NCI-H2029 (cell line): ENCODE measurements around the gene USP17L19.
"Not testable (repeated sequence)": the region's sequence is repeated elsewhere in the genome, so short reads cannot be mapped to it uniquely, and the experiment has no call there.

Source experiments
- DNase-seq: peaks from one replicate; lab custom pipeline; 2025; lab: John Stamatoyannopoulos, UW

The USP17L19 gene

DNA sequence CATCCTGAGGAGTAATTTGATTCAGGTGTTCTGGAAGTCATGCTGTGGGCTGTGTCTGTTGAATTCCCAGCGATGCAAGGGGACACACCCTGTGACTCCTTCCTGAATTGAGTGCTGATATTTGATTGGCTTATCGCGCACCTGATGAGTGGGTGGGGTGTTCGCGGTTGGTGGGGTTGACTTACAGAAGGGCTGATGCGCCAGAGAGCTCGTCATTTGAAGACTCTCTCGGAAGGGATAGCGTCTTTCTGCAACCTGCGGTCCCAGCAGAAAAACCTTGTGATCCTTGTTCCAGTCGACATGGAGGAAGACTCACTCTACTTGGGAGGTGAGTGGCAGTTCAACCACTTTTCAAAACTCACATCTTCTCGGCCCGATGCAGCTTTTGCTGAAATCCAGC lies at the start of gene USP17L19:
Gene USP17L19 (plus strand): TSS at position 301 of the 400 bp plus-strand sequence. CDS start 0 bp downstream, at position 301.
- DNase-seq, result not testable (repeated sequence)

DNA sequence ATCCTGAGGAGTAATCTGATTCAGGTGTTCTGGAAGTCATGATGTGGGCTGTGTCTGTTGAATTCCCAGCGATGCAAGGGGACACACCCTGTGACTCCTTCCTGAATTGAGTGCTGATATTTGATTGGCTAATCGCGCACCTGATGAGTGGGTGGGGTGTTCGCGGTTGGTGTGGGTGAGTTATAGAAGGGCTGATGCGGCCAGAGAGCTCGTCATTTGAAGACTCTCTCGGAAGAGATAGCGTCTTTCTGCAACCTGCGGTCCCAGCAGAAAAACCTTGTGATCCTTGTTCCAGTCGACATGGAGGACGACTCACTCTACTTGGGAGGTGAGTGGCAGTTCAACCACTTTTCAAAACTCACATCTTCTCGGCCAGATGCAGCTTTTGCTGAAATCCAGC lies 42.8 kb upstream of the USP17L19 start, which contains the start of gene USP17L10:
Gene USP17L10 (plus strand): TSS at position 301 of the 400 bp plus-strand sequence. CDS start 0 bp downstream, at position 301.
- not testable (repeated sequence) for DNase-seq

GRCh38 chr4:9214701-9215100 lies 38.5 kb upstream of the USP17L19 start:
- DNase-seq, result not testable (repeated sequence)

- not testable (repeated sequence) for DNase-seq
These were observed 38.1 kb upstream of the USP17L19 start, which contains the start of gene USP17L11 for GRCh38 chr4:9215105-9215504. USP17L11 (plus strand) TSS chr4:9215405; CDS start chr4:9215405, 0 bp downstream.

DNA sequence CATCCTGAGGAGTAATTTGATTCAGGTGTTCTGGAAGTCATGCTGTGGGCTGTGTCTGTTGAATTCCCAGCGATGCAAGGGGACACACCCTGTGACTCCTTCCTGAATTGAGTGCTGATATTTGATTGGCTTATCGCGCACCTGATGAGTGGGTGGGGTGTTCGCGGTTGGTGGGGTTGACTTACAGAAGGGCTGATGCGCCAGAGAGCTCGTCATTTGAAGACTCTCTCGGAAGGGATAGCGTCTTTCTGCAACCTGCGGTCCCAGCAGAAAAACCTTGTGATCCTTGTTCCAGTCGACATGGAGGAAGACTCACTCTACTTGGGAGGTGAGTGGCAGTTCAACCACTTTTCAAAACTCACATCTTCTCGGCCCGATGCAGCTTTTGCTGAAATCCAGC lies 33.3 kb upstream of the USP17L19 start, which contains the start of gene USP17L12:
Gene USP17L12 (plus strand): TSS at position 301 of the 400 bp plus-strand sequence. CDS start 0 bp downstream, at position 301.
- DNase-seq, result not testable (repeated sequence)

DNA sequence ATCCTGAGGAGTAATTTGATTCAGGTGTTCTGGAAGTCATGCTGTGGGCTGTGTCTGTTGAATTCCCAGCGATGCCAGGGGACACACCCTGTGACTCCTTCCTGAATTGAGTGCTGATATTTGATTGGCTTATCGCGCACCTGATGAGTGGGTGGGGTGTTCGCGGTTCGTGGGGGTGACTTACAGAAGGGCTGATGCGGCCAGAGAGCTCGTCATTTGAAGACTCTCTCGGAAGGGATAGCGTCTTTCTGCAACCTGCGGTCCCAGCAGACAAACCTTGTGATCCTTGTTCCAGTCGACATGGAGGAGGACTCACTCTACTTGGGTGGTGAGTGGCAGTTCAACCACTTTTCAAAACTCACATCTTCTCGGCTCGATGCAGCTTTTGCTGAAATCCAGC lies 28.6 kb upstream of the USP17L19 start, which contains the start of gene USP17L13:
Gene USP17L13 (plus strand): TSS at position 301 of the 400 bp plus-strand sequence. CDS start 0 bp downstream, at position 301.
- DNase-seq, result not testable (repeated sequence)

DNA sequence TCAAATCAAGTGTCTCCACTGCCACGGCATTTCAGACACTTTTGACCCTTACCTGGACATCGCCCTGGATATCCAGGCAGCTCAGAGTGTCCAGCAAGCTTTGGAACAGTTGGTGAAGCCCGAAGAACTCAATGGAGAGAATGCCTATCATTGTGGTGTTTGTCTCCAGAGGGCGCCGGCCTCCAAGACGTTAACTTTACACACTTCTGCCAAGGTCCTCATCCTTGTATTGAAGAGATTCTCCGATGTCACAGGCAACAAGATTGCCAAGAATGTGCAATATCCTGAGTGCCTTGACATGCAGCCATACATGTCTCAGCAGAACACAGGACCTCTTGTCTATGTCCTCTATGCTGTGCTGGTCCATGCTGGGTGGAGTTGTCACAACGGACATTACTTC lies 22.9 kb upstream of the USP17L19 start:
- not testable (repeated sequence) for DNase-seq

DNA sequence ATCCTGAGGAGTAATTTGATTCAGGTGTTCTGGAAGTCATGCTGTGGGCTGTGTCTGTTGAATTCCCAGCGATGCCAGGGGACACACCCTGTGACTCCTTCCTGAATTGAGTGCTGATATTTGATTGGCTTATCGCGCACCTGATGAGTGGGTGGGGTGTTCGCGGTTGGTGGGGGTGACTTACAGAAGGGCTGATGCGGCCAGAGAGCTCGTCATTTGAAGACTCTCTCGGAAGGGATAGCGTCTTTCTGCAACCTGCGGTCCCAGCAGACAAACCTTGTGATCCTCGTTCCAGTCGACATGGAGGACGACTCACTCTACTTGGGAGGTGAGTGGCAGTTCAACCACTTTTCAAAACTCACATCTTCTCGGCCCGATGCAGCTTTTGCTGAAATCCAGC lies 19.1 kb upstream of the USP17L19 start, which contains the start of gene USP17L15:
Gene USP17L15 (plus strand): TSS at position 301 of the 400 bp plus-strand sequence. CDS start 0 bp downstream, at position 301.
- not testable (repeated sequence) for DNase-seq

DNA sequence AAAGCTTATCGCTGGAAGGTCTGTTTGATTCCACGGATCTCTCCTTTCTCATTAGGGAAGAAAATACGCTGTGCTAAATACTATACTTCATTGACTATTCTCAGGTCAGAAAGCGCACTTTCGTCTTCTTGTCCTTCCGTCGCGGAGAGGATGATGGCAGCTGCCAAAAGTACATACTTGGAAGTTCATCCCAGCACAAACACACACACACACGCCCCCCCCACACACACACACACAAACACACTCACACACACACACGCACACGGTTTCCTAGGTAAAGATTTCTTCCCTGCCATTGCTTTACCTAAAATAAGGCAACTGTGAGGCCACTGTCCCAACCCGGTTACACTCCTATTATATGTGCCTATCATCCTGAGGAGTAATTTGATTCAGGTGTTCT lies 14.7 kb upstream of the USP17L19 start:
- DNase-seq, result not testable (repeated sequence)

GRCh38 chr4:9243579-9243978 lies 9.6 kb upstream of the USP17L19 start, which contains the start of gene USP17L17:
USP17L17 (plus strand) TSS chr4:9243879; CDS start chr4:9243879, 0 bp downstream.
- not testable (repeated sequence) for DNase-seq

DNA sequence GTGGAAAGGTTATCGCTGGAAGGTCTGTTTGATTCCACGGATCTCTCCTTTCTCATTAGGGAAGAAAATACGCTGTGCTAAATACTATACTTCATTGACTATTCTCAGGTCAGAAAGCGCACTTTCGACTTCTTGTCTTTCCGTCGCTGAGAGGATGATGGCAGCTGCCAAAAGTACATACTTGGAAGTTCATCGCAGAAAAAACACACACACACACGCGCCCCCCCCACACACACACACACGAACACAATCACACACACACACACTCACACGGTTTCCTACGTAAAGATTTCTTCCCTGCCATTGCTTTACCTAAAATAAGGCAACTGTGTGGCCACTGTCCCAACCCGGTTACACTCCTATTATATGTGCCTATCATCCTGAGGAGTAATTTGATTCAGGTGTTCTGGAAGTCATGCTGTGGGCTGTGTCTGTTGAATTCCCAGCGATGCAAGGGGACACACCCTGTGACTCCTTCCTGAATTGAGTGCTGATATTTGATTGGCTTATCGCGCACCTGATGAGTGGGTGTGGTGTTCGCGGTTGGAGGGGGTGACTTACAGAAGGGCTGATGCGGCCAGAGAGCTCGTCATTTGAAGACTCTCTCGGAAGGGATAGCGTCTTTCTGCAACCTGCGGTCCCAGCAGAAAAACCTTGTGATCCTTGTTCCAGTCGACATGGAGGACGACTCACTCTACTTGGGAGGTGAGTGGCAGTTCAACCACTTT lies 5.1 kb upstream of the USP17L19 start, which contains the start of gene USP17L18:
Gene USP17L18 (plus strand): TSS at position 678 of the 728 bp plus-strand sequence. CDS start 0 bp downstream, at position 678.
- not testable (repeated sequence) for DNase-seq

DNA sequence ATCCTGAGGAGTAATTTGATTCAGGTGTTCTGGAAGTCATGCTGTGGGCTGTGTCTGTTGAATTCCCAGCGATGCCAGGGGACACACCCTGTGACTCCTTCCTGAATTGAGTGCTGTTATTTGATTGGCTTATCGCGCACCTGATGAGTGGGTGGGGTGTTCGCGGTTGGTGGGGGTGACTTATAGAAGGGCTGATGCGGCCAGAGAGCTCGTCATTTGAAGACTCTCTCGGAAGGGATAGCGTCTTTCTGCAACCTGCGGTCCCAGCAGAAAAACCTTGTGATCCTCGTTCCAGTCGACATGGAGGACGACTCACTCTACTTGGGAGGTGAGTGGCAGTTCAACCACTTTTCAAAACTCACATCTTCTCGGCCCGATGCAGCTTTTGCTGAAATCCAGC lies 4.6 kb downstream of the USP17L19 start, which contains the start of gene USP17L20:
Gene USP17L20 (plus strand): TSS at position 301 of the 400 bp plus-strand sequence. CDS start 0 bp downstream, at position 301.
- DNase-seq, result not testable (repeated sequence)

DNA sequence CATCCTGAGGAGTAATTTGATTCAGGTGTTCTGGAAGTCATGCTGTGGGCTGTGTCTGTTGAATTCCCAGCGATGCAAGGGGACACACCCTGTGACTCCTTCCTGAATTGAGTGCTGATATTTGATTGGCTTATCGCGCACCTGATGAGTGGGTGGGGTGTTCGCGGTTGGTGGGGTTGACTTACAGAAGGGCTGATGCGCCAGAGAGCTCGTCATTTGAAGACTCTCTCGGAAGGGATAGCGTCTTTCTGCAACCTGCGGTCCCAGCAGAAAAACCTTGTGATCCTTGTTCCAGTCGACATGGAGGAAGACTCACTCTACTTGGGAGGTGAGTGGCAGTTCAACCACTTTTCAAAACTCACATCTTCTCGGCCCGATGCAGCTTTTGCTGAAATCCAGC lies 9.4 kb downstream of the USP17L19 start, which contains the start of gene USP17L21:
Gene USP17L21 (plus strand): TSS at position 301 of the 400 bp plus-strand sequence. CDS start 0 bp downstream, at position 301.
- DNase-seq, result not testable (repeated sequence)

- DNase-seq, result not testable (repeated sequence)
These were observed 14.1 kb downstream of the USP17L19 start, which contains the start of gene USP17L22 for GRCh38 chr4:9267319-9267718. USP17L22 (plus strand) TSS chr4:9267619; CDS start chr4:9267619, 0 bp downstream.

DNA sequence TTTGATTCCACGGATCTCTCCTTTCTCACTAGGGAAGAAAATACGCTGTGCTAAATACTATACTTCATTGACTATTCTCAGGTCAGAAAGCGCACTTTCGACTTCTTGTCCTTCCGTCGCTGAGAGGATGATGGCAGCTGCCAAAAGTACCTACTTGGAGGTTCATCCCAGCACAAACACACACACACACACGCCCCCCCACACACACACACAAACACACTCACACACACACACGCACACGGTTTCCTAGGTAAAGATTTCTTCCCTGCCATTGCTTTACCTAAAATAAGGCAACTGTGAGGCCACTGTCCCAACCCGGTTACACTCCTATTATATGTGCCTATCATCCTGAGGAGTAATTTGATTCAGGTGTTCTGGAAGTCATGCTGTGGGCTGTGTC lies 18.5 kb downstream of the USP17L19 start:
- not testable (repeated sequence) for DNase-seq
